MM.1S (cell line): ENCODE measurements around the gene PHACTR1.

Source experiments
- EZH2 ChIP-seq: fragments of 300-600 bp; sonication (generic); optimal IDR thresholded peaks from 2 replicates; pipeline ENCODE3; 2017; ENCODE audit warnings: low read depth, mild to moderate bottlenecking, antibody characterized with exemption, low read length, mixed read lengths
- EZH2phosphoT487 ChIP-seq: fragments of 300-600 bp; sonication (generic); IDR thresholded peaks from 2 replicates; pipeline ENCODE4 v1.6.1; 2018; ENCODE audit warnings: antibody characterized with exemption, low read length
- TF ChIP-seq, protein P1 (sequence below): fragments of 300-600 bp; sonication (generic); IDR thresholded peaks from 2 replicates; pipeline ENCODE4 v1.5.1; 2016; ENCODE audit warnings: antibody characterized with exemption, low read length, mixed read lengths

DNA sequence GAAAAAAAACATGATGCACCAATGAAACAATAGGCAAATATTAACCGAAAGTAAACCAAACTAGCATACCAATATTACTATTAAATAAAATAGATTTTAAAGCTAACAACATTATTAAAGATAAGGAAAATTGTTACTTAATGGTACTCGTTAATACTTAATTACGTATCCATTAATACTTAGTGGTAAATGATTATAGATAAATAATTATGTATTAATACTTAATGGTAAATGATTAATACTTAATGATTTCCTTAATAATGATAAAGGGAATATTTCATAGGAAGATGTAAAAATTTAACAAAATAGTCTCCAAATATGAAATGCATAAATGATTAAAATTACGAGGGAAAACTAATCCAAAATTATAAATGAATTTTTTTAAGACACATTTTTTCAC is 278.9 kb downstream of the PHACTR1 start:
- TF ChIP-seq, protein P1, sequence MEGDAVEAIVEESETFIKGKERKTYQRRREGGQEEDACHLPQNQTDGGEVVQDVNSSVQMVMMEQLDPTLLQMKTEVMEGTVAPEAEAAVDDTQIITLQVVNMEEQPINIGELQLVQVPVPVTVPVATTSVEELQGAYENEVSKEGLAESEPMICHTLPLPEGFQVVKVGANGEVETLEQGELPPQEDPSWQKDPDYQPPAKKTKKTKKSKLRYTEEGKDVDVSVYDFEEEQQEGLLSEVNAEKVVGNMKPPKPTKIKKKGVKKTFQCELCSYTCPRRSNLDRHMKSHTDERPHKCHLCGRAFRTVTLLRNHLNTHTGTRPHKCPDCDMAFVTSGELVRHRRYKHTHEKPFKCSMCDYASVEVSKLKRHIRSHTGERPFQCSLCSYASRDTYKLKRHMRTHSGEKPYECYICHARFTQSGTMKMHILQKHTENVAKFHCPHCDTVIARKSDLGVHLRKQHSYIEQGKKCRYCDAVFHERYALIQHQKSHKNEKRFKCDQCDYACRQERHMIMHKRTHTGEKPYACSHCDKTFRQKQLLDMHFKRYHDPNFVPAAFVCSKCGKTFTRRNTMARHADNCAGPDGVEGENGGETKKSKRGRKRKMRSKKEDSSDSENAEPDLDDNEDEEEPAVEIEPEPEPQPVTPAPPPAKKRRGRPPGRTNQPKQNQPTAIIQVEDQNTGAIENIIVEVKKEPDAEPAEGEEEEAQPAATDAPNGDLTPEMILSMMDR: no peak
- no peak for TF ChIP-seq EZH2
- TF ChIP-seq EZH2phosphoT487: no peak
